Ovary (tissue), 3 donors: Measurements from ENCODE around the gene DDX24.

Source experiments
- CTCF ChIP-seq, 3 donors: fragments of 450-650 bp in 2 of 3; fragments of 200-600 bp in 1 of 3; IDR thresholded peaks; one replicate each; pipeline versions ENCODE4 v1.5.1 to v1.8.0; 2016 to 2022; ENCODE audit warnings: antibody characterized with exemption in 3 of 3, mild to moderate bottlenecking in 1 of 3
- EP300 ChIP-seq: sonication (generic); formaldehyde crosslinking; IDR thresholded peaks from one replicate; pipeline ENCODE4 v1.6.1; 2017; ENCODE audit warnings: antibody characterized with exemption
- donor health status: DM: no; HTN: no; CAD: no.

GRCh38 chr14:94050231-94050880 is 30.6 kb downstream of the DDX24 start:
- TF ChIP-seq CTCF (IDR thresholded peaks at IDR 0.05) (no peak), EP300 (no peak)
